ENCODE data around the gene PRKCQ.

DNA sequence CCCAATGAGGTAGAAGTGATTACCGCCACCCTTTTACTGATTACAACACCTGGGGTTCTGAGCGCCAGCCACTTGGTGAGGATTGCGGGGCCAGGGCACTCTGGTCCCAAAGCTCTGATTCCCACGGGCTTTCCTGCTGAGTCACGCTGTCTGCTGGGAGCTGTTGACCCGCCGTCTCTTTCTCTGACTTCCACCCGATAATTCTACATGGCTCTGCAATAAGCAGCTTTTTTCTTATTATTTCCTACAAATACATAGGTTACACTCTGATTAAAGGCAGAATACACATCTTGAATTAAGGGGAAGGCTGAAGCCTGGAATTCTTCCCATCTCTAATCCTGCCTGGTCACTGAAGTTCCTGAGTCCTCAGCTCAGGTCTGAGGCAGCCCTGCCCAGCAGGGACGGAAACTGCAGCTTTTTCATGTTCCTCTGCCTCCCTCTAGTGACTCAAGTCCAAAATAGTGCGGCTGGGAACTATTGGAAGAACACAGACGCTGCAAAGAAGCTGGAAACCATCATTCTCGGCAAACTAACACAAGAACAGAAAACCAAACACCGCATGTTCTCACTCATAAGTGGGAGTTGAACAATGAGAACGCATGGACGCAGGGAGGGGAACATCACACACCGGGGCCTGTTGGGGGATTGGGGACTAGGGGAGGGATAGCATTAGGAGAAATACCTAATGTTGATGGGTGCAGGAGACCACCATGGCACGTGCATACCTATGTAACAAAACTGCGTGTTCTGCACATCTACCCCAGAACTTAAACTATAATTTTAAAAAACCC lies 178.3 kb downstream of the PRKCQ start:
- TF ChIP-seq, protein P1, sequence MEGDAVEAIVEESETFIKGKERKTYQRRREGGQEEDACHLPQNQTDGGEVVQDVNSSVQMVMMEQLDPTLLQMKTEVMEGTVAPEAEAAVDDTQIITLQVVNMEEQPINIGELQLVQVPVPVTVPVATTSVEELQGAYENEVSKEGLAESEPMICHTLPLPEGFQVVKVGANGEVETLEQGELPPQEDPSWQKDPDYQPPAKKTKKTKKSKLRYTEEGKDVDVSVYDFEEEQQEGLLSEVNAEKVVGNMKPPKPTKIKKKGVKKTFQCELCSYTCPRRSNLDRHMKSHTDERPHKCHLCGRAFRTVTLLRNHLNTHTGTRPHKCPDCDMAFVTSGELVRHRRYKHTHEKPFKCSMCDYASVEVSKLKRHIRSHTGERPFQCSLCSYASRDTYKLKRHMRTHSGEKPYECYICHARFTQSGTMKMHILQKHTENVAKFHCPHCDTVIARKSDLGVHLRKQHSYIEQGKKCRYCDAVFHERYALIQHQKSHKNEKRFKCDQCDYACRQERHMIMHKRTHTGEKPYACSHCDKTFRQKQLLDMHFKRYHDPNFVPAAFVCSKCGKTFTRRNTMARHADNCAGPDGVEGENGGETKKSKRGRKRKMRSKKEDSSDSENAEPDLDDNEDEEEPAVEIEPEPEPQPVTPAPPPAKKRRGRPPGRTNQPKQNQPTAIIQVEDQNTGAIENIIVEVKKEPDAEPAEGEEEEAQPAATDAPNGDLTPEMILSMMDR (IDR thresholded peaks at IDR 0.05; ENCODE audit: control extremely low read depth in 1 of 3, insufficient read depth in 1 of 3, low read depth in 1 of 3, low read length in 3 of 3): peak; percentile 55 to 88 (median 80)
- TF ChIP-seq, protein P2, sequence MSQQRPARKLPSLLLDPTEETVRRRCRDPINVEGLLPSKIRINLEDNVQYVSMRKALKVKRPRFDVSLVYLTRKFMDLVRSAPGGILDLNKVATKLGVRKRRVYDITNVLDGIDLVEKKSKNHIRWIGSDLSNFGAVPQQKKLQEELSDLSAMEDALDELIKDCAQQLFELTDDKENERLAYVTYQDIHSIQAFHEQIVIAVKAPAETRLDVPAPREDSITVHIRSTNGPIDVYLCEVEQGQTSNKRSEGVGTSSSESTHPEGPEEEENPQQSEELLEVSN (IDR thresholded peaks at IDR 0.05): no peak
- no peak for TF ChIP-seq RXRA (IDR thresholded peaks at IDR 0.05; ENCODE audit: insufficient read depth, low read depth, low read length)
- no peak for TF ChIP-seq SAP30 (IDR thresholded peaks at IDR 0.05; ENCODE audit: insufficient read depth, insufficient replicate concordance, low read length)
- TF ChIP-seq JUN (IDR thresholded peaks at IDR 0.05; ENCODE audit: low read depth, low read length): no peak
- no peak for TF ChIP-seq POLR2A (IDR thresholded peaks at IDR 0.05; ENCODE audit: control extremely low read depth in 1 of 2, low read depth in 2 of 2, low read length in 2 of 2)
